Hippocampal formation (tissue), 2 donors: ENCODE measurements around the gene ZNF823.
A peak's percentile ranks its signal among the peaks of the same experiment; 100 is the strongest.
"Not testable (repeated sequence)": the region's sequence is repeated elsewhere in the genome, so short reads cannot be mapped to it uniquely, and the experiment has no call there.

ENCODE experiments used
- DNase-seq, 2 donors: peaks; one replicate each; lab custom pipeline; 2025; lab: John Stamatoyannopoulos, UW

ZNF823 gene

GRCh38 chr19:11680689-11681302, 58.0 kb downstream of the ZNF823 start:
- DNase-seq: no peak

GRCh38 chr19:11678504-11678903, 60.2 kb downstream of the ZNF823 start:
- DNase-seq: no peak

GRCh38 chr19:11676661-11677600, 61.8 kb downstream of the ZNF823 start:
- not testable (repeated sequence) for DNase-seq

DNA sequence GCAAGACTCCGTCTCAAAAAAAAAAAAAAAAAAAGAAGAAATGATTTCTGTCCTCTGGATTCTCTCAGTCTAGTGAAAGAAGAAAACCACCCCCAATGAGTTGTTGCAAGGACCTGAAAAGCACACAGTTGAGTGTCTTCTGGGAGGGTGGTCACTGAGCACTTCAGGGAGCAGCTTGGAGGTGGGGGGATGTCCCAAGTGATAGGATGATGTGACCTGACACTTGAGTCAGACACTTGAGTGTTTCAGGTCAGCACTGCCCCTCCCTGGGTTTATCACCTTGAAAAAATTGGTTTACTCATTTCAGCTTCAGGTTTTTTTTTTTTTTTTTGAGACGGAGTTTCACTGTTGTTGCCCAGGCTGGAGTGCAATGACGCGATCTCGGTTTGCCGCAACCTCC, 63.2 kb downstream of the ZNF823 start:
- no peak for DNase-seq

DNA sequence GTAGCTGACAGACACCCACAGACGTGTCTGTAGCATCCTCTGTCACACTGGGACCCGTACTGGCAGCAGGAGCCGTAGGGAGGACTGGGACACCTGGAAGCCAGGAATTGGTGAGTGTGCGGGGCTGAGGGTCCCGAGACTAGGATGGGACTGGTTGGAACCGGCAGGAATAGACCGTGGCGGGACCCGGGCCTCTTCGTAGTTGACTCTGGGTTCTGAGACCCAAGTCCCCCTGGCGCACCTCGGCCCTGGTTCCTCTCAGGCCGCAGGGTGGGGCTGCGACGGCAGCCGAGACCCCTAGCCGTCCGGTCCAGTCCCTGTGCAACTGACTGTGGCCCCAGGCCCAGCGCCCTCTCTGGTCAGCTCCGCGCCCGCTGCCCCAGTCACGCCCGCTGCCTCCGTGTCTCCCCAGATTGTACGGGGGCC, 64.7 kb downstream of the ZNF823 start:
- no peak for DNase-seq

DNA sequence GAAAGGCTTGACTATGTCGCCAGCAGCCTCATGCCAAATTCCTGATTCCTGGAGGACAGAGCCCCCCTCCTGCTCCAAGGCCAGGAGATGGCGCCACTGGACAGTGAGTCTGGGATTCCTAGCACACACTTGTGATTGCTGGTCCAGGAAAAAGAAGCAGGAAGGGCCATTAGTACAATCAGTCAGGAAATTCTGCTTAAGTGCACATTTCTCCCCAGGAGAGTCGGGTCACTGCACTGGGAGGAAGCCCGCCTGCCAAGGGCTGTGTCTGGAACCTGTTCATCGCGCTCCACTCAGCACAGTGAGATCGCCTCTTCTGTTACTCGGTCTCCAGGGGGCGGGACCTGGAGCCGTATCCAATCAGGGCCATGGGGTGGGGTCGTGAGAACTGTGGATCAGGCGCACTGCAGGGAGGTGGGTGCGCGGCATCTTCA, 65.1 kb downstream of the ZNF823 start:
- peak; percentile 55 to 74 for DNase-seq
